H9 (cell line): Measurements from ENCODE around the gene MKRN3. TPM values are rescaled to one million over a fixed set of nuclear protein-coding genes. Genes with fewer than 3 reads are reported as not detected.

Source experiments
- DNase-seq: peaks from one replicate; pipeline ENCODE4 v3.0.0-alpha.2; 2017
- H2AFZ ChIP-seq: one replicate; pipeline ENCODE4 v1.6.1; 2013; ENCODE audit warnings: mild to moderate bottlenecking, low read length, control low read depth, moderate library complexity
- H2AK5ac ChIP-seq: 2 replicates; pipeline ENCODE4 v1.6.1; 2013; ENCODE audit warnings: low read length, control low read depth, mixed read lengths; ENCODE audit not compliant: insufficient read length
- H2BK120ac ChIP-seq: one replicate; pipeline ENCODE4 v1.6.1; 2013; ENCODE audit warnings: low read depth, mild to moderate bottlenecking, low read length, control low read depth, inconsistent platforms; ENCODE audit not compliant: poor library complexity, severe bottlenecking
- H2BK12ac ChIP-seq: 2 replicates; pipeline ENCODE4 v1.6.1; 2013; ENCODE audit warnings: low read length, control low read depth, mixed read lengths, low read depth; ENCODE audit not compliant: insufficient read length
- H2BK15ac ChIP-seq: 2 replicates; pipeline ENCODE4 v1.6.1; 2013; ENCODE audit warnings: low read depth, low read length, control low read depth
- H2BK20ac ChIP-seq: one replicate; pipeline ENCODE4 v1.6.1; 2013; ENCODE audit warnings: low read depth, mild to moderate bottlenecking, low read length, control low read depth, inconsistent platforms; ENCODE audit not compliant: poor library complexity, severe bottlenecking
- H2BK5ac ChIP-seq: 2 replicates; pipeline ENCODE4 v1.6.1; 2013; ENCODE audit warnings: low read length, control low read depth, mixed read lengths; ENCODE audit not compliant: insufficient read length
- H3K14ac ChIP-seq: 2 replicates; pipeline ENCODE4 v1.6.1; 2013; ENCODE audit warnings: low read length, control low read depth; ENCODE audit not compliant: insufficient read depth
- H3K18ac ChIP-seq: 2 replicates; pipeline ENCODE4 v1.6.1; 2013; ENCODE audit warnings: low read depth, mild to moderate bottlenecking, mixed read lengths, low read length, control low read depth; ENCODE audit not compliant: insufficient read length
- H3K23ac ChIP-seq: 2 replicates; pipeline ENCODE4 v1.6.1; 2013; ENCODE audit warnings: low read length, control low read depth, mixed read lengths, low read depth; ENCODE audit not compliant: insufficient read length
- H3K23me2 ChIP-seq: 2 replicates; pipeline ENCODE4 v1.6.1; 2013; ENCODE audit warnings: low read depth, mild to moderate bottlenecking, mixed read lengths, low read length, control low read depth; ENCODE audit not compliant: insufficient read length, poor library complexity, severe bottlenecking
- H3K27ac ChIP-seq: 2 replicates; pipeline ENCODE4 v1.5.1; 2013; ENCODE audit warnings: low read length, control low read depth, mixed read lengths, low read depth; ENCODE audit not compliant: insufficient read length
- H3K27me3 ChIP-seq: 2 replicates; pipeline ENCODE4 v1.6.1; 2013; ENCODE audit warnings: low read length, control low read depth, inconsistent platforms; ENCODE audit not compliant: insufficient read depth
- H3K4ac ChIP-seq: 2 replicates; pipeline ENCODE4 v1.6.1; 2013; ENCODE audit warnings: low read depth, mild to moderate bottlenecking, control low read depth, inconsistent platforms, low read length, moderate library complexity
- H3K4me1 ChIP-seq: 2 replicates; pipeline ENCODE4 v1.6.1; 2013; ENCODE audit warnings: low read length, control low read depth, inconsistent platforms; ENCODE audit not compliant: insufficient read depth
- H3K4me2 ChIP-seq: 2 replicates; pipeline ENCODE4 v1.6.1; 2013; ENCODE audit warnings: low read length, control low read depth, mixed read lengths; ENCODE audit not compliant: insufficient read length, insufficient read depth
- H3K56ac ChIP-seq: 2 replicates; pipeline ENCODE4 v1.6.1; 2013; ENCODE audit warnings: low read depth, mild to moderate bottlenecking, mixed read lengths, low read length, control low read depth; ENCODE audit not compliant: insufficient read length
- H3K79me1 ChIP-seq: 2 replicates; pipeline ENCODE4 v1.6.1; 2013; ENCODE audit warnings: low read depth, mild to moderate bottlenecking, moderate library complexity, low read length, control low read depth, inconsistent platforms; ENCODE audit not compliant: insufficient read depth, poor library complexity, severe bottlenecking
- H3K79me2 ChIP-seq: 2 replicates; pipeline ENCODE4 v1.6.1; 2013; ENCODE audit warnings: low read length, control low read depth, inconsistent platforms; ENCODE audit not compliant: insufficient read depth
- H3K9ac ChIP-seq: 2 replicates; pipeline ENCODE4 v1.6.1; 2013; ENCODE audit warnings: low read length, control low read depth, mixed read lengths; ENCODE audit not compliant: insufficient read length; ENCODE audit errors: extremely low read depth
- H3K9me3 ChIP-seq: one replicate; pipeline ENCODE4 v1.6.1; 2013; ENCODE audit warnings: low read depth, low read length, inconsistent platforms; ENCODE audit not compliant: control insufficient read depth
- H3T11ph ChIP-seq: one replicate; pipeline ENCODE4 v1.6.1; 2013; ENCODE audit warnings: mild to moderate bottlenecking, low read length, control low read depth, inconsistent platforms
- H4K20me1 ChIP-seq: one replicate; pipeline ENCODE4 v1.6.1; 2013; ENCODE audit not compliant: control insufficient read depth, insufficient read length, insufficient read depth
- H4K5ac ChIP-seq: 2 replicates; pipeline ENCODE4 v1.6.1; 2013; ENCODE audit warnings: low read depth, mild to moderate bottlenecking, mixed read lengths, low read length, control low read depth; ENCODE audit not compliant: insufficient read length
- H4K8ac ChIP-seq: replicated peaks from 2 replicates; pipeline ENCODE4 v1.6.1; 2013; ENCODE audit warnings: low read length, control low read depth, mixed read lengths, low read depth; ENCODE audit not compliant: insufficient read length
- H4K91ac ChIP-seq: 2 replicates; pipeline ENCODE4 v1.6.1; 2013; ENCODE audit warnings: low read depth, mild to moderate bottlenecking, moderate library complexity, mixed read lengths, low read length, control low read depth; ENCODE audit not compliant: insufficient read length
- H3K27ac Mint-ChIP-seq, 3 experiments: 2 replicates in 2 of 3; 3 replicates in 1 of 3; pipeline ENCODE4 v1.8.0; 2020 to 2021; ENCODE audit warnings: mixed read lengths in 3 of 3, mild to moderate bottlenecking in 1 of 3, moderate library complexity in 1 of 3
- H3K27me3 Mint-ChIP-seq: 2 replicates; pipeline ENCODE4 v1.8.0; 2021; ENCODE audit warnings: low read depth, mild to moderate bottlenecking, moderate library complexity, mixed read lengths
- H3K36me3 Mint-ChIP-seq, 3 experiments: 2 replicates in 2 of 3; 3 replicates in 1 of 3; pipeline ENCODE4 v1.8.0; 2020 to 2021; ENCODE audit warnings: low read depth in 3 of 3, mixed read lengths in 3 of 3; ENCODE audit not compliant: insufficient read depth in 1 of 3
- H3K4me1 Mint-ChIP-seq, 2 experiments: 2 replicates each; pipeline ENCODE4 v1.8.0; 2020; ENCODE audit warnings: mixed read lengths in 2 of 2
- H3K4me3 Mint-ChIP-seq, 2 experiments: 2 replicates in 1 of 2; 3 replicates in 1 of 2; pipeline ENCODE4 v1.8.0; 2020 to 2021; ENCODE audit warnings: mild to moderate bottlenecking in 2 of 2, mixed read lengths in 2 of 2, moderate library complexity in 1 of 2
- H3K9me3 Mint-ChIP-seq, 2 experiments: 2 replicates in 1 of 2; 3 replicates in 1 of 2; pipeline ENCODE4 v1.8.0; 2020; ENCODE audit warnings: mild to moderate bottlenecking in 2 of 2, mixed read lengths in 2 of 2, moderate library complexity in 1 of 2
- WGBS: extraction: QIAGEN DNeasy Blood & Tissue Kit; methylation state at CpG from one replicate; pipeline ENCODE4 v1.1.7; 2013; ENCODE audit warnings: missing lambda C conversion rate, low lambda C conversion rate, mixed read lengths; ENCODE audit not compliant: insufficient read length; ENCODE audit errors: extremely low coverage; 5-methylcytosine and 5-hydroxymethylcytosine counted together
- total RNA-seq: library from RNA; stranded (reverse); gene quantifications from 2 replicates; pipeline ENCODE4 v1.2.1, GENCODE V29; 2021
- TF ChIP-seq, protein P1 (sequence below): fragments of 200-600 bp; sonication (generic); conservative IDR thresholded peaks from 3 replicates; pipeline ENCODE4 v1.8.0; 2021; ENCODE audit warnings: antibody characterized with exemption, mild to moderate bottlenecking

Gene MKRN3
- total RNA-seq, 1 experiment from 2014 or later = not detected

DNA sequence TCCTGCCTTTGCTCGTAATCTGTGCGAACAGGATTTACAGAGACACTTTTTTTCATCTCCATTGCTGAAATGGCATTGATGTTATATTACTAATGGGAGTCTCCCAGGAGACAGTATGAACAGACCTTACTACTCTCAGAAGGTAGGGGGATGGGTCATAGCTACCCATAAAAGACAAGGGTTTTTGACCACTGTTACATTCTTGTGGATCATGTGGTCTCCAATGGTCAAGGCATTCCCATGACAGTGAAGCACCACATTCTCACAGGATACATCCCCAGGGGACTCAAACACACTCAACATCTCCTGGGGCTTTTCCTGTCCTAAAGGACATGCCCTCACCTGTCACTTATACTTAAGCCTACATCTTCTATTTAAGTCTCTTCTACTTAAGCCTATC, 40.8 kb downstream of the MKRN3 start:
- Histone ChIP-seq H2BK12ac (no peak overlapping the region), H3K27me3 (no peaks in the 10 kb centered on the region), H3K18ac (no peak overlapping the region), H2BK15ac (no peak overlapping the region), H2BK20ac (no peak overlapping the region), H3K23me2 (no peaks in the 10 kb centered on the region), H3K23ac (no peak overlapping the region), H3K4me2 (no peak overlapping the region), H3T11ph (no peak overlapping the region), H2BK120ac (no peak overlapping the region), H2AK5ac (no peak overlapping the region), H3K27ac (no peak overlapping the region), H3K56ac (no peak overlapping the region), H3K79me2 (no peaks in the 10 kb centered on the region), H2AFZ (no peak overlapping the region), H3K9me3 (peaks cover 71% of the 10 kb centered on the region), H3K79me1 (no peaks in the 10 kb centered on the region), H4K8ac (no peak overlapping the region), H2BK5ac (no peak overlapping the region), H3K4ac (no peak overlapping the region), H3K14ac (no peak overlapping the region), H3K9ac (no peak overlapping the region), H4K20me1 (no peaks in the 10 kb centered on the region), H4K5ac (no peak overlapping the region), H3K4me1 (no peaks in the 10 kb centered on the region), H4K91ac (no peak overlapping the region)
- peaks cover 0 to 4% (median 0%) of the 10 kb centered on the region in 3 experiments; a peak in 1 of 7 replicates for H3K36me3 Mint-ChIP-seq
- H3K27me3 Mint-ChIP-seq = peaks cover 2% of the 10 kb centered on the region; the same call in 1 of the 2 replicates
- TF ChIP-seq, protein P1, sequence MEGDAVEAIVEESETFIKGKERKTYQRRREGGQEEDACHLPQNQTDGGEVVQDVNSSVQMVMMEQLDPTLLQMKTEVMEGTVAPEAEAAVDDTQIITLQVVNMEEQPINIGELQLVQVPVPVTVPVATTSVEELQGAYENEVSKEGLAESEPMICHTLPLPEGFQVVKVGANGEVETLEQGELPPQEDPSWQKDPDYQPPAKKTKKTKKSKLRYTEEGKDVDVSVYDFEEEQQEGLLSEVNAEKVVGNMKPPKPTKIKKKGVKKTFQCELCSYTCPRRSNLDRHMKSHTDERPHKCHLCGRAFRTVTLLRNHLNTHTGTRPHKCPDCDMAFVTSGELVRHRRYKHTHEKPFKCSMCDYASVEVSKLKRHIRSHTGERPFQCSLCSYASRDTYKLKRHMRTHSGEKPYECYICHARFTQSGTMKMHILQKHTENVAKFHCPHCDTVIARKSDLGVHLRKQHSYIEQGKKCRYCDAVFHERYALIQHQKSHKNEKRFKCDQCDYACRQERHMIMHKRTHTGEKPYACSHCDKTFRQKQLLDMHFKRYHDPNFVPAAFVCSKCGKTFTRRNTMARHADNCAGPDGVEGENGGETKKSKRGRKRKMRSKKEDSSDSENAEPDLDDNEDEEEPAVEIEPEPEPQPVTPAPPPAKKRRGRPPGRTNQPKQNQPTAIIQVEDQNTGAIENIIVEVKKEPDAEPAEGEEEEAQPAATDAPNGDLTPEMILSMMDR = no peak
- peaks cover 71 to 76% of the 10 kb centered on the region in 2 experiments for H3K9me3 Mint-ChIP-seq
- DNase-seq = no peak
- no peak overlapping the region for H3K27ac Mint-ChIP-seq
- WGBS = no CpG with 5 or more reads among the region's 2 CpGs
- no peaks in the 10 kb centered on the region for H3K4me1 Mint-ChIP-seq
- no peak overlapping the region for H3K4me3 Mint-ChIP-seq
